ENCODE results near the gene GORASP1. TPM values are rescaled to one million over a fixed set of nuclear protein-coding genes. Genes with fewer than 3 reads are reported as not detected.

Gene GORASP1
- polyA plus RNA-seq, 1 donor from 2014 or later, result 55.6 TPM

DNA sequence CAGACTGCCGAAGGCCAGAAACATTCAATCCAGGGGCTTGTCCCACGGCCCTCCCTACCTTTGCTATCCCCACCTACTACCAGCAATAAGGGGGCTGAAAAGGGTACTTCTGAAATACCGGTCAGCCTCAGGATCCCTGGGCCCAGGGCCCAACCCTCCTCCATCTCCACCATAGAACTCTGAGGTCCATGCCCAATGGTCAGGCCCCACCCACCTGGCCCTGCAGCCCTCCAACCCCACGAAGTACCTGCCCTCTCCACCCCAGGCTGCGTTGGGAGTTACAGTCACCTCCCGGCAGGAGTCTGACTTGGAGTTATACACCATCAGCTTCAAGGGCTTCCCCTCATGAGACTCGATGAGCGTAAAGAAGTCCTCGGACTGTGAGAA is 6.9 kb downstream of the GORASP1 start:
- H3K79me2 ChIP-seq (replicated peaks; ENCODE audit: insufficient read depth, low read length), result peaks cover 17% of the 10 kb centered on the region
- H3K36me3 ChIP-seq (ENCODE audit: insufficient read depth, low read length), result peaks cover 16% of the 10 kb centered on the region
- no peaks in the 10 kb centered on the region for H3F3A ChIP-seq (ENCODE audit: insufficient read depth, low read length, poor library complexity, severe bottlenecking)
- no peak overlapping the region for H3K4me3 ChIP-seq (ENCODE audit: low read length)
- H3K9me3 ChIP-seq (ENCODE audit: low read length), result no peaks in the 10 kb centered on the region
- no peaks in the 10 kb centered on the region for H4K20me1 ChIP-seq (ENCODE audit: insufficient read depth)
- no peak overlapping the region for H3K9ac ChIP-seq (ENCODE audit: low read length)
- TF ChIP-seq SMC3 (conservative IDR thresholded peaks at IDR 0.05; ENCODE audit: poor library complexity) (no peak), EP300 (conservative IDR thresholded peaks at IDR 0.05; ENCODE audit: poor library complexity, severe bottlenecking) (no peak), POLR2AphosphoS5 (IDR thresholded peaks at IDR 0.05) (no peak), RAD21 (conservative IDR thresholded peaks at IDR 0.05) (no peak), REST (IDR thresholded peaks at IDR 0.05; ENCODE audit: borderline replicate concordance) (no peak), EZH2 (IDR thresholded peaks at IDR 0.05; ENCODE audit: borderline replicate concordance, insufficient read depth, low read length, poor library complexity, severe bottlenecking) (no peak), MXI1 (conservative IDR thresholded peaks at IDR 0.05; ENCODE audit: poor library complexity, severe bottlenecking) (no peak), TAF1 (IDR thresholded peaks at IDR 0.05; ENCODE audit: low read depth) (no peak)
- TF ChIP-seq, protein P1, sequence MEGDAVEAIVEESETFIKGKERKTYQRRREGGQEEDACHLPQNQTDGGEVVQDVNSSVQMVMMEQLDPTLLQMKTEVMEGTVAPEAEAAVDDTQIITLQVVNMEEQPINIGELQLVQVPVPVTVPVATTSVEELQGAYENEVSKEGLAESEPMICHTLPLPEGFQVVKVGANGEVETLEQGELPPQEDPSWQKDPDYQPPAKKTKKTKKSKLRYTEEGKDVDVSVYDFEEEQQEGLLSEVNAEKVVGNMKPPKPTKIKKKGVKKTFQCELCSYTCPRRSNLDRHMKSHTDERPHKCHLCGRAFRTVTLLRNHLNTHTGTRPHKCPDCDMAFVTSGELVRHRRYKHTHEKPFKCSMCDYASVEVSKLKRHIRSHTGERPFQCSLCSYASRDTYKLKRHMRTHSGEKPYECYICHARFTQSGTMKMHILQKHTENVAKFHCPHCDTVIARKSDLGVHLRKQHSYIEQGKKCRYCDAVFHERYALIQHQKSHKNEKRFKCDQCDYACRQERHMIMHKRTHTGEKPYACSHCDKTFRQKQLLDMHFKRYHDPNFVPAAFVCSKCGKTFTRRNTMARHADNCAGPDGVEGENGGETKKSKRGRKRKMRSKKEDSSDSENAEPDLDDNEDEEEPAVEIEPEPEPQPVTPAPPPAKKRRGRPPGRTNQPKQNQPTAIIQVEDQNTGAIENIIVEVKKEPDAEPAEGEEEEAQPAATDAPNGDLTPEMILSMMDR (IDR thresholded peaks at IDR 0.05; ENCODE audit: poor library complexity, severe bottlenecking), result no peak
- no peaks in the 10 kb centered on the region for H3K27me3 ChIP-seq (ENCODE audit: insufficient read depth, low read depth, low read length)
- no peak overlapping the region for H3K4me2 ChIP-seq (ENCODE audit: low read length)
- no peak overlapping the region for H2AFZ ChIP-seq (ENCODE audit: low read depth, low read length)
- H3K27ac ChIP-seq (ENCODE audit: low read length), result no peak overlapping the region
- H3K9me2 ChIP-seq (ENCODE audit: insufficient read depth, low read length), result no peaks in the 10 kb centered on the region

GRCh38 chr3:39099738-39100499 is 7.5 kb downstream of the GORASP1 start:
- Histone ChIP-seq H3K79me2 (replicated peaks; ENCODE audit: insufficient read depth, low read length) (peaks cover 13% of the 10 kb centered on the region), H3K27me3 (ENCODE audit: insufficient read depth, low read depth, low read length) (no peaks in the 10 kb centered on the region), H3K4me2 (ENCODE audit: low read length) (no peak overlapping the region), H3F3A (ENCODE audit: insufficient read depth, low read length, poor library complexity, severe bottlenecking) (no peaks in the 10 kb centered on the region), H3K36me3 (ENCODE audit: insufficient read depth, low read length) (peaks cover 20% of the 10 kb centered on the region), H4K20me1 (ENCODE audit: insufficient read depth) (no peaks in the 10 kb centered on the region), H2AFZ (ENCODE audit: low read depth, low read length) (no peak overlapping the region), H3K9me2 (ENCODE audit: insufficient read depth, low read length) (no peaks in the 10 kb centered on the region), H3K9ac (ENCODE audit: low read length) (no peak overlapping the region), H3K4me3 (ENCODE audit: low read length) (no peak overlapping the region), H3K9me3 (ENCODE audit: low read length) (no peaks in the 10 kb centered on the region), H3K27ac (ENCODE audit: low read length) (no peak overlapping the region)
- TF ChIP-seq TAF1 (IDR thresholded peaks at IDR 0.05; ENCODE audit: low read depth) (no peak), SMC3 (conservative IDR thresholded peaks at IDR 0.05; ENCODE audit: poor library complexity) (no peak)
